ENCODE results near the gene NUDT19.

DNA sequence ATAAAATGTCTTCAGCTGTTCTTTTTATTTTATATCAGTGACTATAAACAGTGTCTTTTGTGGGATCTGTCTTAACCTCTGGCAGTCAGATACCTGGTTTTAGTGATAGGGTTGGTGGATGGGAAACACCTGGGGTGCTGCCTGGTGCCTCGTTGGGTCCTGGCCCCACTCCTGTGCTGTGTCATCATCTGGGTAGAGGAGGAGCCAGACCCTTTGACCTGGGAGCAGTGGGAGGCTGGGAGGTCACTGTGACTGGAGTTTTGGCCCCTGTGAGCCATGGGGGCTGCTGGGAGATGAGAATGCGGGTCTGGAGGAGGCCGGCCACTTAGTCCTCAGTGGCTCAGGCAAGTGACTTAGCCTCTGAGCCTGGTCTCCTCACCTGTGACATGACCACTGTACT, 57.3 kb downstream of the NUDT19 start:
- TF ChIP-seq POLR2A (IDR thresholded peaks at IDR 0.05): no peak
- TF ChIP-seq, protein P1, sequence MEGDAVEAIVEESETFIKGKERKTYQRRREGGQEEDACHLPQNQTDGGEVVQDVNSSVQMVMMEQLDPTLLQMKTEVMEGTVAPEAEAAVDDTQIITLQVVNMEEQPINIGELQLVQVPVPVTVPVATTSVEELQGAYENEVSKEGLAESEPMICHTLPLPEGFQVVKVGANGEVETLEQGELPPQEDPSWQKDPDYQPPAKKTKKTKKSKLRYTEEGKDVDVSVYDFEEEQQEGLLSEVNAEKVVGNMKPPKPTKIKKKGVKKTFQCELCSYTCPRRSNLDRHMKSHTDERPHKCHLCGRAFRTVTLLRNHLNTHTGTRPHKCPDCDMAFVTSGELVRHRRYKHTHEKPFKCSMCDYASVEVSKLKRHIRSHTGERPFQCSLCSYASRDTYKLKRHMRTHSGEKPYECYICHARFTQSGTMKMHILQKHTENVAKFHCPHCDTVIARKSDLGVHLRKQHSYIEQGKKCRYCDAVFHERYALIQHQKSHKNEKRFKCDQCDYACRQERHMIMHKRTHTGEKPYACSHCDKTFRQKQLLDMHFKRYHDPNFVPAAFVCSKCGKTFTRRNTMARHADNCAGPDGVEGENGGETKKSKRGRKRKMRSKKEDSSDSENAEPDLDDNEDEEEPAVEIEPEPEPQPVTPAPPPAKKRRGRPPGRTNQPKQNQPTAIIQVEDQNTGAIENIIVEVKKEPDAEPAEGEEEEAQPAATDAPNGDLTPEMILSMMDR (IDR thresholded peaks at IDR 0.05): no peak

Measured in thyroid gland (tissue), 4 donors.